Kidney epithelial cell (primary cell): ENCODE results near the gene HNF4A. TPM values are rescaled to one million over a fixed set of nuclear protein-coding genes. Genes with fewer than 3 reads are reported as not detected.

Experiments used
- DNase-seq: peaks from one replicate; pipeline ENCODE4 v3.0.0-alpha.2; 2010; ENCODE audit warnings: low read depth
- H3K27me3 ChIP-seq: 2 replicates; pipeline ENCODE4 v1.6.0; 2011; ENCODE audit warnings: low read length; ENCODE audit not compliant: control insufficient read depth, insufficient read depth
- H3K36me3 ChIP-seq: 2 replicates; pipeline ENCODE4 v1.5.1; 2011; ENCODE audit warnings: low read length; ENCODE audit not compliant: control insufficient read depth, insufficient read depth
- H3K4me3 ChIP-seq: 2 replicates; pipeline ENCODE4 v1.5.1; 2011; ENCODE audit warnings: low read depth, mild to moderate bottlenecking, control low read depth, low read length
- total RNA-seq: library from RNA; depleted of rRNA; stranded (reverse); fragments of >200 nt; gene quantifications from 2 replicates; pipeline ENCODE4 v1.2.3, GENCODE V29; 2015
- TF ChIP-seq, protein P1 (sequence below): IDR thresholded peaks from 2 replicates; pipeline ENCODE4 v1.5.1; 2011; ENCODE audit warnings: mild to moderate bottlenecking, moderate library complexity, low read length, control low read depth, inconsistent platforms; ENCODE audit not compliant: insufficient read depth, poor library complexity, severe bottlenecking

HNF4A gene
- total RNA-seq, 1 donor from 2014 or later, result not detected

GRCh38 chr20:44404204-44405181 is 49.0 kb downstream of the HNF4A start:
- TF ChIP-seq, protein P1, sequence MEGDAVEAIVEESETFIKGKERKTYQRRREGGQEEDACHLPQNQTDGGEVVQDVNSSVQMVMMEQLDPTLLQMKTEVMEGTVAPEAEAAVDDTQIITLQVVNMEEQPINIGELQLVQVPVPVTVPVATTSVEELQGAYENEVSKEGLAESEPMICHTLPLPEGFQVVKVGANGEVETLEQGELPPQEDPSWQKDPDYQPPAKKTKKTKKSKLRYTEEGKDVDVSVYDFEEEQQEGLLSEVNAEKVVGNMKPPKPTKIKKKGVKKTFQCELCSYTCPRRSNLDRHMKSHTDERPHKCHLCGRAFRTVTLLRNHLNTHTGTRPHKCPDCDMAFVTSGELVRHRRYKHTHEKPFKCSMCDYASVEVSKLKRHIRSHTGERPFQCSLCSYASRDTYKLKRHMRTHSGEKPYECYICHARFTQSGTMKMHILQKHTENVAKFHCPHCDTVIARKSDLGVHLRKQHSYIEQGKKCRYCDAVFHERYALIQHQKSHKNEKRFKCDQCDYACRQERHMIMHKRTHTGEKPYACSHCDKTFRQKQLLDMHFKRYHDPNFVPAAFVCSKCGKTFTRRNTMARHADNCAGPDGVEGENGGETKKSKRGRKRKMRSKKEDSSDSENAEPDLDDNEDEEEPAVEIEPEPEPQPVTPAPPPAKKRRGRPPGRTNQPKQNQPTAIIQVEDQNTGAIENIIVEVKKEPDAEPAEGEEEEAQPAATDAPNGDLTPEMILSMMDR, result no peak
- H3K36me3 ChIP-seq, result no peaks in the 10 kb centered on the region
- no peak for DNase-seq
- peaks cover 3% of the 10 kb centered on the region for H3K27me3 ChIP-seq
- H3K4me3 ChIP-seq, result no peak overlapping the region

- no peak for DNase-seq
- H3K4me3 ChIP-seq, result no peak overlapping the region
- TF ChIP-seq, protein P1, result no peak
- peaks cover 2% of the 10 kb centered on the region for H3K27me3 ChIP-seq
- H3K36me3 ChIP-seq, result no peaks in the 10 kb centered on the region
These were observed 49.8 kb downstream of the HNF4A start for GRCh38 chr20:44405257-44405656.

DNA sequence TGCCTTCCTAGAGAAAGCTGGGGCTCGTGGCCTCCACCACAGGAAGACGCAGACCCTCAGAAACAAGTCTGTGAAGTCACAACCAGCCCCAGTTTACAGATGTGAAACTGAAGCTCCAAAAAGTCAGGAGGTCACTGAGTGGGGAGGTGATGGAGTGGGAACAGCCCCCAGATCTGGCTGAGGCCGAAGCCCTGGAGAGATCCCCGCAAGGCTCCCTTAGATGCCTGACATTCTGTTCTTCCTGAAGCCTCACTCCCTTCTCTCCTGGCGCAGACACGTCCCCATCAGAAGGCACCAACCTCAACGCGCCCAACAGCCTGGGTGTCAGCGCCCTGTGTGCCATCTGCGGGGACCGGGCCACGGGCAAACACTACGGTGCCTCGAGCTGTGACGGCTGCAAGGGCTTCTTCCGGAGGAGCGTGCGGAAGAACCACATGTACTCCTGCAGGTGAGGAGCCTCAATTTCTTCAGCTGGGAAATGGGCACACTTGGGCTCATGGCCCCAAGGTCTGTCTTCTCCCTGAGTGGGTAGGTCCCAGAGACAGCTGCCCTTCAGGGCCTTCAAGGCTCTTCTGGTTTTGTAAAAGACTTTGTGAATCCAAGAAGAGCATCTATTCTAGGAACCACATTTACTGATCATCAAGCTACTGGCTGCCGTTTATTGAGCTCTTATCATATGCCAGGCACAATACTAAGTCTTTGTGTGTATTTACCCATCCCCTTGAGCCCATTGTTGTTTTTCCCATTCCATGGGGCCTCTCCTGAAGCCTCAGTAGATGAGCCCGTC is 50.5 kb downstream of the HNF4A start:
- TF ChIP-seq, protein P1, result no peak
- no peaks in the 10 kb centered on the region for H3K36me3 ChIP-seq
- peaks cover 5% of the 10 kb centered on the region for H3K27me3 ChIP-seq
- no peak for DNase-seq
- no peak overlapping the region for H3K4me3 ChIP-seq

GRCh38 chr20:44406572-44407137 is 51.2 kb downstream of the HNF4A start:
- TF ChIP-seq, protein P1, result no peak
- no peak for DNase-seq
- H3K4me3 ChIP-seq, result no peak overlapping the region
- no peaks in the 10 kb centered on the region for H3K36me3 ChIP-seq
- H3K27me3 ChIP-seq, result peaks cover 6% of the 10 kb centered on the region

DNA sequence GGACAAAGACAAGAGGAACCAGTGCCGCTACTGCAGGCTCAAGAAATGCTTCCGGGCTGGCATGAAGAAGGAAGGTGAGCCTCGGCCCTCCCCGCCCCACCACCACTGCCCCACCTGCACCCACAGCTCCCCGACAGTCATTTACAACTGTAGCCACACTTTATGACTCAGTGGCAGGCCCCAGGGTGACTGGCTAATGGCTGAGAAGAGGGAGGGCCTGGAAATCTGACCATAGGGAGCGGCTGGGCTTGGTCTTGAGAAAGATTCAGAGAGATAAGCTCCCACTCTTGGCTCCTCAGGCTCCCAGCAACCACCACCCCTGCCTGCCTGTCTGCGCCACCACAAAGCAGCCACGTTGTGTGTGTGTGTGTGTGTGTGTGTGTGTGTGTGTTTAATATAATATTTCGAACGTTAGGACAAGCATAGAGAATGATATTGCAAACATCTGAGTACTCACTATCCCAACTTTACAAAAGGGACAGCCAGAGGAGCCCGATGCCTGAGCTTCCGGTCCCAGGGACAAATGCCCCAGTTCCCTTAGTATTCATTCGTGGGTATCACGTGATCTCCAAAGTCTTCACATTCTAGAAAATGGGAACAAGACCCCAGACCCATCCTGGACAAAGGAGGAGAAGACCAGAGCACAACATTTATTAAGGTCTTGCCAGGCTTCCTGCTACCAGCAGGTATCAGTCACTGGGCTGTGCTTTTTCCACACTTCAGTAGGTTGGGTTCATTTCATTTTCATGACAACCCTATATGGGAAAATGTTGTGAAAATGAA is 52.1 kb downstream of the HNF4A start:
- peaks cover 12% of the 10 kb centered on the region for H3K27me3 ChIP-seq
- DNase-seq, result peak; percentile 49

More for the DNA sequence above, 52.1 kb downstream of the HNF4A start:
- TF ChIP-seq, protein P1, result no peak
- no peak overlapping the region for H3K4me3 ChIP-seq
- H3K36me3 ChIP-seq, result no peaks in the 10 kb centered on the region
